IMR-90 (cell line): ENCODE results near the gene IGDCC3. TPM values are rescaled to one million over a fixed set of nuclear protein-coding genes. Genes with fewer than 3 reads are reported as not detected.

Experiments
- ATAC-seq: fragments of 200-7000 bp; cut with Tn5 transposase; 2 replicates; pipeline ENCODE4 v1.9.1; 2020; ENCODE audit warnings: low read depth, mild to moderate bottlenecking, moderate library complexity
- BruUV-seq: library from RNA; stranded (reverse); fragments of 400-500 nt; replicated peaks from 2 replicates; lab custom pipeline; 2021; lab: Mats Ljungman, UMichigan
- CTCF ChIA-PET: fragments of 300-600 bp; formaldehyde crosslinking; extraction: SDS; loops from one replicate; lab custom pipeline; 2021; ENCODE audit warnings: antibody characterized with exemption; lab: Yijun Ruan, JAX
- POLR2A ChIA-PET: fragments of 300-600 bp; sonication (Branson Sonifier 250); formaldehyde crosslinking; loops from one replicate; lab custom pipeline; 2022; ENCODE audit warnings: antibody characterized with exemption; ENCODE audit not compliant: unreplicated experiment; lab: Charles Lee
- DNase-seq: peaks from one replicate; pipeline ENCODE4 v3.0.0; 2013
- H2AFZ ChIP-seq: replicated peaks from 2 replicates; pipeline ENCODE3; 2013; ENCODE audit warnings: low read length, mild to moderate bottlenecking; ENCODE audit not compliant: poor library complexity
- H2AK5ac ChIP-seq: 2 replicates; pipeline ENCODE4 v1.6.1; 2013; ENCODE audit warnings: low read depth, low read length, inconsistent platforms
- H2AK9ac ChIP-seq: replicated peaks from 2 replicates; pipeline ENCODE3; 2013; ENCODE audit warnings: mild to moderate bottlenecking, low read depth, low read length, moderate library complexity; ENCODE audit not compliant: poor library complexity
- H2BK120ac ChIP-seq: 2 replicates; pipeline ENCODE4 v1.6.1; 2013; ENCODE audit warnings: low read depth, low read length, inconsistent platforms
- H2BK15ac ChIP-seq: 3 replicates; pipeline ENCODE4 v1.6.1; 2013; ENCODE audit warnings: low read depth, low read length, inconsistent platforms
- H2BK20ac ChIP-seq: 2 replicates; pipeline ENCODE4 v1.6.1; 2013; ENCODE audit warnings: low read depth, mild to moderate bottlenecking, inconsistent platforms, low read length, moderate library complexity
- H2BK5ac ChIP-seq: 2 replicates; pipeline ENCODE4 v1.6.1; 2013; ENCODE audit warnings: mild to moderate bottlenecking, low read depth, low read length, inconsistent platforms; ENCODE audit not compliant: poor library complexity, severe bottlenecking
- H3K14ac ChIP-seq: replicated peaks from 2 replicates; pipeline ENCODE4 v1.6.1; 2013; ENCODE audit warnings: low read depth, low read length, inconsistent platforms
- H3K18ac ChIP-seq: 2 replicates; pipeline ENCODE4 v1.6.1; 2013; ENCODE audit warnings: low read depth, low read length, control low read depth
- H3K23ac ChIP-seq: 2 replicates; pipeline ENCODE4 v1.6.1; 2013; ENCODE audit warnings: low read depth, low read length, inconsistent platforms
- H3K27ac ChIP-seq: 2 replicates; pipeline ENCODE4 v1.5.1; 2013; ENCODE audit warnings: mild to moderate bottlenecking, control low read depth, low read length; ENCODE audit not compliant: insufficient read depth
- H3K27me3 ChIP-seq: 2 replicates; pipeline ENCODE4 v1.6.1; 2013; ENCODE audit warnings: low read length; ENCODE audit not compliant: control insufficient read depth, insufficient read depth
- H3K36me3 ChIP-seq: 2 replicates; pipeline ENCODE4 v1.6.1; 2013; ENCODE audit warnings: low read length, mixed read lengths; ENCODE audit not compliant: control insufficient read depth, insufficient read depth
- H3K4ac ChIP-seq: 2 replicates; pipeline ENCODE4 v1.6.1; 2013; ENCODE audit warnings: low read depth, low read length, inconsistent platforms
- H3K4me1 ChIP-seq: 2 replicates; pipeline ENCODE4 v1.6.1; 2013; ENCODE audit warnings: low read length, mixed read lengths; ENCODE audit not compliant: control insufficient read depth, insufficient read depth
- H3K4me2 ChIP-seq: 2 replicates; pipeline ENCODE4 v1.6.1; 2013; ENCODE audit warnings: low read depth, mild to moderate bottlenecking, control low read depth, low read length, moderate library complexity
- H3K4me3 ChIP-seq: 2 replicates; pipeline ENCODE4 v1.5.1; 2013; ENCODE audit warnings: low read depth, mild to moderate bottlenecking, control low read depth, low read length, moderate library complexity; ENCODE audit not compliant: insufficient read depth
- H3K56ac ChIP-seq: 2 replicates; pipeline ENCODE4 v1.6.1; 2013; ENCODE audit warnings: low read length, inconsistent platforms; ENCODE audit not compliant: insufficient read depth; ENCODE audit errors: extremely low read depth
- H3K79me1 ChIP-seq, 2 experiments: 2 replicates each; pipeline ENCODE4 v1.6.1; 2013; ENCODE audit warnings: low read length in 2 of 2, inconsistent platforms in 1 of 2, low read depth in 1 of 2
- H3K9ac ChIP-seq: 2 replicates; pipeline ENCODE4 v1.6.1; 2013; ENCODE audit warnings: low read depth, low read length, control low read depth
- H3K9me1 ChIP-seq: 2 replicates; pipeline ENCODE4 v1.6.1; 2013; ENCODE audit warnings: low read length, inconsistent platforms; ENCODE audit not compliant: insufficient read depth
- H3K9me3 ChIP-seq: 2 replicates; pipeline ENCODE4 v1.6.1; 2013; ENCODE audit warnings: low read length; ENCODE audit not compliant: control insufficient read depth, insufficient read depth
- H4K20me1 ChIP-seq: 2 replicates; pipeline ENCODE4 v1.6.1; 2013; ENCODE audit warnings: low read length, inconsistent platforms; ENCODE audit not compliant: insufficient read depth
- H4K5ac ChIP-seq: 2 replicates; pipeline ENCODE4 v1.6.1; 2013; ENCODE audit warnings: mild to moderate bottlenecking, low read depth, low read length, control low read depth
- H4K8ac ChIP-seq, 2 experiments: 2 replicates each; pipeline ENCODE4 v1.6.1; 2013; ENCODE audit warnings: low read depth in 2 of 2, low read length in 2 of 2, control low read depth in 1 of 2, inconsistent platforms in 1 of 2
- H4K91ac ChIP-seq: 2 replicates; pipeline ENCODE4 v1.6.1; 2013; ENCODE audit warnings: low read depth, low read length, inconsistent platforms; ENCODE audit not compliant: insufficient read depth
- MAFK ChIP-seq: IDR thresholded peaks from 2 replicates; pipeline ENCODE4 v1.6.1; 2012; ENCODE audit warnings: low read depth, low read length, improper control_type of control experiment
- RAD21 ChIP-seq: IDR thresholded peaks from 2 replicates; pipeline ENCODE4 v1.6.1; 2012; ENCODE audit warnings: low read length, improper control_type of control experiment
- RCOR1 ChIP-seq: IDR thresholded peaks from 2 replicates; pipeline ENCODE4 v1.6.1; 2012; ENCODE audit warnings: mild to moderate bottlenecking, low read length, improper control_type of control experiment; ENCODE audit not compliant: insufficient replicate concordance
- RFX5 ChIP-seq: IDR thresholded peaks from 2 replicates; pipeline ENCODE4 v1.8.0; 2012; ENCODE audit warnings: low read depth, mild to moderate bottlenecking, low read length, moderate library complexity
- WGBS, 2 experiments: methylation state at CpG; one replicate each; pipeline versions ENCODE4 v1.1.5 to v1.1.7; 2013; ENCODE audit warnings: missing lambda C conversion rate in 2 of 2; ENCODE audit not compliant: insufficient read length in 1 of 2; ENCODE audit errors: extremely low coverage in 2 of 2; 5-methylcytosine and 5-hydroxymethylcytosine counted together
- dilution Hi-C: fragments of 300-500 bp; cut with HindIII; formaldehyde crosslinking; loops from one replicate; pipeline ENCODE4 v1.14.3; 2018; ENCODE audit warnings: low sequenced_read_pairs; ENCODE audit not compliant: unreplicated experiment
- in situ Hi-C: fragments of 300-500 bp; cut with MboI; formaldehyde crosslinking; loops from 3 replicates; pipeline ENCODE4 v1.14.3; 2019; ENCODE audit warnings: low sequenced_read_pairs, inconsistent platforms, mixed read lengths
- intact Hi-C: fragments of 100-400 bp; cut with micrococcal nuclease; formaldehyde crosslinking; loops from 2 replicates; pipeline ENCODE4 v1.10.0; 2022
- polyA plus RNA-seq, 3 experiments: library from polyadenylated mRNA; depleted of rRNA; stranded (reverse); fragments of >200 nt; gene quantifications; 2 replicates each; pipeline ENCODE4 v1.2.3, GENCODE V29; 2012; ENCODE audit warnings: low replicate concordance in 1 of 3
- total RNA-seq: library from RNA; depleted of rRNA; stranded (reverse); fragments of >200 nt; gene quantifications from 2 replicates; pipeline ENCODE4 v1.2.3, GENCODE V29; 2012

IGDCC3 gene
- total and polyA plus RNA-seq, 2 of the 4 experiments (the other 2 are of a cell fraction): 0.18 to 0.19 TPM

DNA sequence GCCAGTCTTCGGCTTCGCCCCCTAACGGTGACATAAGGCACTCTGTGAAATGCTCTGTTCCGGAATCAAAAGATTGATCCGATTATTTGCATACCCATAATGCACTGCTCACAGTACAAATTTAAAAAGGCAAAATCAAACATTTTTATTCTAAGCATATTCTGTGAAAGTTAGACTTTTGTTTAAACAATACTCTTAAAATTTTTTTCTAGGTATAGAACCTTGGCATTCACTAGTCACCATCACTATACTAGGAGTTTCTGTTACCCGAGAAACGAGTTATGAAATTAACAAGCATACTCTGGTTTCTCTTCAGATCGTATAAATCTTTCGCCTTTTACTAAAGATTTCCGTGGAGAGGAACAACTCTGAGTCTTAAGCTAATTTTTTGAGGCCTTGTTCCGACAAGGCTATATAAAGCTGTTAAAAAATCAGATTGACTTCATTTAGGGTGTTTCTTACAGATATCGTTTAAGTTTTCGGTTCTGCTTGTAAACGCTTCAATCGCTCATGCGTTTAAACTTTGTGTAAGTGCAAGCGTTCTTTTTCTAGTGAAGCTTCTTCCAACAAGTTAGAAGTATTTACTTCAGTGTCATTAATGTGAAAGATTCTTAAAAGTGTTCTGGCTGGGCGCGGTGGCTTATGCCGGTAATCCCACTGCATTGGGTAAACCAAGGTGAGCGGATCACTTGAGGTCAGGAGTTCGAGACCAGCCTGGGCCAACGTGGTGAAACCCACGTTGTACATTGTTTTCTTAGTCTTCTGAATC is 73.2 kb downstream of the IGDCC3 start, which contains the start of gene RNU5B-1 (continued):
- no peak for TF ChIP-seq RCOR1
- no peak for TF ChIP-seq MAFK
- peak; percentile 47 for TF ChIP-seq RAD21

DNA sequence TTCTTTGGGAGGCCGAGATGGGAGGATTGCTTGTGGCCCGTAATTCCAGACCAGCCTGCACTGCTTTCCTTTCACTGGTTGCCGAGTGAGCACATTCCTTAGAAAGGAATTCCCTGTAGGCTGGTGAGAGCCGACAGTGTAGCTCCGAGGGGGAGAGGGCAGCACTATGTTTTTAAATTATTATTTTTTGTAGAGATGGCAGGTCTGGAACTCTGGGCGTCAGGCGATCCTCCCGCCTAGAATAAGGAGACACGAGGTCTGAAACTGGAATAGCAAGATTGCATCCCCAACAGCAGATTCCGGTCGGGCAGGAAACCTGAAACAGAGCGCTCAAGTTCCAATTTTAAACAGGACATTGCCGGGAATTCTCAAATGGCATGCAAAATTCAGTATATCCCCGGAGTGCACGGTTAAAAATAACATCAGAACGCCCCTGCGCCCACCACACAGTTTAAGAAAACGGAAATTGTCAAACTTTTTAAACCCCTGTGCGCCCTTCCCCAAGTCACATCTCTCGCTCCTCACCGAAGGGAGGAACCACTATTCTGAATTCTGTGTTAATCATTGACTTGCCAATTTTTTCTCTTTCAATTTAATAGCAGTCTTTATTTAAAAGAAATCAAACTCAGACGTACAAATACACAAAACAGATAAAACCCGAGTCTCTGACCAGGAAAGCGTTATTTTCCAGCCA is 74.0 kb downstream of the IGDCC3 start:
- H3K27me3 ChIP-seq: no peaks in the 10 kb centered on the region
- in situ Hi-C loops: no loop called here
- H3K56ac ChIP-seq: peak overlapping the region; percentile 79
- BruUV-seq: no TSS peak
- dilution Hi-C loops: no loop called here
- H2AK5ac ChIP-seq: no peak overlapping the region
- H2AK9ac ChIP-seq: peak overlapping the region; percentile 0
- H4K5ac ChIP-seq: peak overlapping the region; percentile 65
- no peaks in the 10 kb centered on the region for H3K9me3 ChIP-seq
- H3K4me2 ChIP-seq: peak overlapping the region; percentile 90
- peak overlapping the region; percentile 83 for H3K4ac ChIP-seq
- peaks cover 3% of the 10 kb centered on the region for H3K4me1 ChIP-seq
- CTCF ChIA-PET: no interaction called here
- H2BK5ac ChIP-seq: peak overlapping the region; percentile 97
- peak overlapping the region; percentile 3 for H3K14ac ChIP-seq
- peak overlapping the region; percentile 50 for H3K18ac ChIP-seq
- H4K20me1 ChIP-seq: peaks cover 9% of the 10 kb centered on the region
- peak overlapping the region; percentile 51 to 87 for H4K8ac ChIP-seq
- ATAC-seq (peak; percentile 24), DNase-seq (peak; percentile 43)
- H3K9me1 ChIP-seq: no peaks in the 10 kb centered on the region
- TF ChIP-seq RFX5 (no peak), MAFK (peak; percentile 54; the same call in 1 of the 2 replicates)
- POLR2A ChIA-PET: interaction anchor here (0.5 to 1.2 kb wide), 8 partner anchors 18 to 559 kb away, joined by 3 to 11 read pairs (median 5); partner anchors contain the start of genes CLPX and PARP16
- peak overlapping the region; percentile 42 for H4K91ac ChIP-seq
- peak overlapping the region; percentile 67 for H3K9ac ChIP-seq
- H2AFZ ChIP-seq: peak overlapping the region; percentile 90
- peak overlapping the region; percentile 39 for H3K23ac ChIP-seq
- no peaks in the 10 kb centered on the region for H3K36me3 ChIP-seq
- H3K79me1 ChIP-seq: no peaks in the 10 kb centered on the region
- H3K4me3 ChIP-seq: peak overlapping the region; percentile 50
- H2BK15ac ChIP-seq: peak overlapping the region; percentile 4; the same call in 1 of the 3 replicates
- H2BK20ac ChIP-seq: peak overlapping the region; percentile 11
- H2BK120ac ChIP-seq: peak overlapping the region; percentile 25
- WGBS, 2 experiments: 0% methylated on average over 2 of the region's 24 CpGs; no CpG with 5 or more reads in 1 of the 2 experiments
- H3K27ac ChIP-seq: peak overlapping the region; percentile 56
- intact Hi-C loops: loop anchor here (1.0 kb wide), 2 partner anchors 8 to 115 kb away; partner anchors contain the start of gene RNU5A-1
